HFFc6 (cell line): ENCODE data around the gene TEX14. TPM values are rescaled to one million over a fixed set of nuclear protein-coding genes. Genes with fewer than 3 reads are reported as not detected.

ENCODE experiments used
- DNase-seq: peaks from one replicate; pipeline ENCODE4 v3.0.0-alpha.2; 2018
- H3K27ac Mint-ChIP-seq: 2 replicates; pipeline ENCODE4 v1.8.0; 2020; ENCODE audit warnings: mild to moderate bottlenecking, mixed read lengths
- H3K27me3 Mint-ChIP-seq: 2 replicates; pipeline ENCODE4 v1.8.0; 2021; ENCODE audit warnings: mild to moderate bottlenecking, moderate library complexity, mixed read lengths; ENCODE audit not compliant: insufficient read depth
- H3K36me3 Mint-ChIP-seq: 2 replicates; pipeline ENCODE4 v1.8.0; 2021; ENCODE audit warnings: low read depth, mixed read lengths
- H3K4me1 Mint-ChIP-seq: 2 replicates; pipeline ENCODE4 v1.8.0; 2020; ENCODE audit warnings: low read depth, mixed read lengths
- H3K4me3 Mint-ChIP-seq: 2 replicates; pipeline ENCODE4 v1.8.0; 2020; ENCODE audit warnings: mild to moderate bottlenecking, moderate library complexity, mixed read lengths
- H3K9me3 Mint-ChIP-seq: 2 replicates; pipeline ENCODE4 v1.8.0; 2020; ENCODE audit warnings: mild to moderate bottlenecking, mixed read lengths
- total RNA-seq, 6 experiments: library from RNA; stranded (reverse); fragmentation: NEBNext Ultra II Directional; extraction: Animal tissue kit (Norgen Biotek cat#: 25700); gene quantifications; 2 replicates in 1 of 6; 3 replicates in 5 of 6; pipeline ENCODE4 v1.2.3, GENCODE V29; 2021
- TF ChIP-seq, protein P1 (sequence below): fragments of 200-600 bp; sonication (generic); IDR thresholded peaks from 2 replicates; pipeline ENCODE4 v1.5.0; 2021; ENCODE audit warnings: antibody characterized with exemption, mild to moderate bottlenecking

The TEX14 gene
- total RNA-seq, 6 experiments from 2014 or later: 0.20 TPM; not detected in 5

DNA sequence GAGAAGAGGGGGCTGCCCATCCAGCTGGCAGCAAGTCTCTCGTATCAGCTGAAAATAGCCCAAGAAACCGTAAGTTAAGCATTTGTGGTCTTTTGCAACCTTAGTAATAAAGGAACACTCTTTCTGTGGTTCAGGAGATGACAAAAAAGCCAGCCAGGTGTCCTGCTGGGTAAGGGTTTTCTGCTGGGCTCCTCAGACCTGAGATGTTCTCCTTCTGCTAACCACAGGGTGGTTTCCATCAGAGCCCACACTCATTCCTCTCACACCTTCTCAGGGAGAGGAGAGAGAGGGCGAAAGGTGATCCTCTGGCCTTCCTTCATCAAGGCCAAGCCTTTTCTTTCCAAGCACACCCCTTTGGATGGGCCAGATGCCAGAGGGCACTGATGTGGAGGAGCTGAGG lies 70.7 kb downstream of the TEX14 start:
- Mint-ChIP-seq H3K4me1 (no peaks in the 10 kb centered on the region), H3K27ac (no peak overlapping the region), H3K4me3 (no peak overlapping the region), H3K9me3 (no peaks in the 10 kb centered on the region), H3K27me3 (peaks cover 7% of the 10 kb centered on the region), H3K36me3 (no peaks in the 10 kb centered on the region)
- DNase-seq: no peak
- TF ChIP-seq, protein P1, sequence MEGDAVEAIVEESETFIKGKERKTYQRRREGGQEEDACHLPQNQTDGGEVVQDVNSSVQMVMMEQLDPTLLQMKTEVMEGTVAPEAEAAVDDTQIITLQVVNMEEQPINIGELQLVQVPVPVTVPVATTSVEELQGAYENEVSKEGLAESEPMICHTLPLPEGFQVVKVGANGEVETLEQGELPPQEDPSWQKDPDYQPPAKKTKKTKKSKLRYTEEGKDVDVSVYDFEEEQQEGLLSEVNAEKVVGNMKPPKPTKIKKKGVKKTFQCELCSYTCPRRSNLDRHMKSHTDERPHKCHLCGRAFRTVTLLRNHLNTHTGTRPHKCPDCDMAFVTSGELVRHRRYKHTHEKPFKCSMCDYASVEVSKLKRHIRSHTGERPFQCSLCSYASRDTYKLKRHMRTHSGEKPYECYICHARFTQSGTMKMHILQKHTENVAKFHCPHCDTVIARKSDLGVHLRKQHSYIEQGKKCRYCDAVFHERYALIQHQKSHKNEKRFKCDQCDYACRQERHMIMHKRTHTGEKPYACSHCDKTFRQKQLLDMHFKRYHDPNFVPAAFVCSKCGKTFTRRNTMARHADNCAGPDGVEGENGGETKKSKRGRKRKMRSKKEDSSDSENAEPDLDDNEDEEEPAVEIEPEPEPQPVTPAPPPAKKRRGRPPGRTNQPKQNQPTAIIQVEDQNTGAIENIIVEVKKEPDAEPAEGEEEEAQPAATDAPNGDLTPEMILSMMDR: no peak

DNA sequence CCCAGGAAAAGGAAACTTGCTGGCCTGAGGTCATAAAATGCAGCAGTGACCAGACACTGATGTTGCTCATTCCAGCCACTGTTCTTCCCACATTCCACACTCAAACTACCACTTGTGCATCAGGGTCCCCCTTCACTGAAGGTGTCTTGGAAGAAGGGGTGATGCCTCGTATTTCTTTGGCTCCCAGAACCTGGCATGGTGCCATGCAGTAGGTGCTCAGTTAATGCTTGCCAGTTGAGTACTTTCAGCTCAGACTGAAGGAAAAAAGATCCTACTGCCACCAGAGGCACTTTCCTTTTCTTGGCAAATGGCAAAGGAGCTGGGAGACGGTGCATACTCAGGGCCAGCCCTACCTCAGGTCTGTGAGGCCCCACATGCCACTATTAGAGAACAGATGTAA lies 73.5 kb downstream of the TEX14 start:
- Mint-ChIP-seq H3K27me3 (peaks cover 14% of the 10 kb centered on the region), H3K9me3 (no peaks in the 10 kb centered on the region), H3K27ac (no peak overlapping the region), H3K4me3 (no peak overlapping the region), H3K36me3 (no peaks in the 10 kb centered on the region), H3K4me1 (no peaks in the 10 kb centered on the region)
- DNase-seq: no peak
- TF ChIP-seq, protein P1: no peak

DNA sequence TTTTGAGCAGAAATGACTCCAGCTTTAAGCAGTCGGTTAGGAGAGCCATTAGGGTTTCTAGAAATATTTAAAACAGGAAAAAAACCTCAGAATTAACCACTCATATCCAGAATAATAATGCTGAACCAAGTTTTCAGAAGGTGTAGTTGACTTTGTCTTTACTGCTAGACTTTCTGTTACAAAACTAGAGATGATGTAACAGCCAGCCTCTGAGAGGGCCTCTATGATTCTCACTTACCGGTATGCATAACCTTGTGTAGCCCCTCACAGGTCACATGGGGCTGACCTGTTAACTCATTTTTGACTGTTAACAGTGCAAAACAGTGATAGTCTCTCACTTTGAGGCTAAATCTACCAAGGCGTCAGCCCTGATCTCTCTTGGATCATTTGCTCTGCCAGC lies 74.3 kb downstream of the TEX14 start:
- H3K27me3 Mint-ChIP-seq: peaks cover 16% of the 10 kb centered on the region

DNA sequence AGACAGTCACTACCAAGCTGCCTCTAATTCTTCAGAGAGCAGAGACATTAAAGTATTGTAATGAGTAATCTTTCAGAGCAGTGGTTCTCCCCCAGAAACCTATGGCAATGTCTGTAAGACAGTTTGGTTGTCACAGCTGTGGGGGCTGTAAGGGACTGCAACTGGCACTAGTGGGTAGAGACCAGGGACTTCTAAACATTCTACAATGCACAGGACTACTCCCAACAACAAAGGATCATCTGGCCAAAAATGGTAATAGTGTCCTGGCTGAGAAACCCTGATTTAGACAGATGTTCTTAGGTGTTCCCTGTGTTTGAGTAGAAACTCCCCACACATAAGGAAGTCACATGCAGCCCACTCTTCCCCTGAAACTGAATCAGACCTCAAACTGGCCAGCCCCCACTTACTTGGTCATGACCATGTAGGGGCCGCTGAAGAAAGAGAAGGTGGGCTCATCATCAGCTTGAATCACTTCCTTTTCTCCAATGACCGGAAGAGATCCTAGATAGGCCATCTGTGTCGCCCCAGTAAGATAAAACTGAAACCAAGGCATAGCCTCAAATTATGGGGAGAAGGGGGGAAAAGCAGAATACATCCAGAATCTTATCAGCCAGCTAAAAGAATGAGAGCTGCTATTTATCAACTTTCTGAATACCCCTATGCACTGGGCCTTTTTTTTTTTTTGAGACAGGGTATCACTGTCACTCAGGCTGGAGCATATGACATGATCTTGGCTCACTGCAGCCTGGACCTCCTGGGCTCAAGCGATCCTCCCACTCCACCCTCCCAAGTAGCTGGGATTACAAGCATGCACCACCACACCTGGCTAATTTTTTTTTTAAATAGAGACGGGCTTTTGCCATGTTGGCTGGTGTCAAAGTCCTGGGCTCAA lies 75.8 kb downstream of the TEX14 start:
- H3K27ac Mint-ChIP-seq: no peak overlapping the region
- no peaks in the 10 kb centered on the region for H3K9me3 Mint-ChIP-seq
- TF ChIP-seq, protein P1: no peak
- peaks cover 16% of the 10 kb centered on the region for H3K27me3 Mint-ChIP-seq
- no peak overlapping the region for H3K4me3 Mint-ChIP-seq
- no peak for DNase-seq
- no peaks in the 10 kb centered on the region for H3K4me1 Mint-ChIP-seq
- no peaks in the 10 kb centered on the region for H3K36me3 Mint-ChIP-seq

More for the DNA sequence above, 74.3 kb downstream of the TEX14 start:
- Mint-ChIP-seq H3K9me3 (no peaks in the 10 kb centered on the region), H3K27ac (no peak overlapping the region), H3K4me1 (no peaks in the 10 kb centered on the region), H3K4me3 (no peak overlapping the region), H3K36me3 (no peaks in the 10 kb centered on the region)
- DNase-seq: no peak
- TF ChIP-seq, protein P1: no peak

DNA sequence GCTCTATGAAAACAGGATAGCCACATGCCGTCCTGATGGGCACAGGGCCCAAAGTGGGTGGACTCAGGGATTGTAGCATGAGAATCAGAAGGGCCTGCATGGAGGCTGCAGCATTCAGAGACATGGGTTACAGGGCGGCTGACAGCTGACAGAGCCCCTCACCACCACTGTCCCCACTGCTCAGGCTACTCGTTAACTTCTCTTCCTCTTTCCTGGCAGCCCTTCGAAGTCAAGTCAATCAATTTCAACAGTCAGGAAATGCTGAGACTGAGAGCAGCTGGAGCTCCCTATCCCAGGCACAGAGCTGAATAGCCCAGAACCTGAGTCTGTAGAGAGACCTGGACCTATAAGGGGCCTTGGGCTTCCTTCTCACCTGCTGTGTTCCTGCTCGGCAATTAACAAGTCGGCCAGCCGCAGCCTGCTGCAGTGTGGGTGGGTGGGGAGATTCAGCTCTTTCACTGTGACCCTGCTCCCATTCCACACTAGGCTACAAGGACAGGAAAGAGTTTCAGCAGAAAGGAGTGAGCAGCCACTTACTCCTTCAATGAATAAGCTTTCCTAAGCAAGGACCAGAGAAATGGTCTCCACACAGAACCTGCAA lies 76.9 kb downstream of the TEX14 start:
- Mint-ChIP-seq H3K36me3 (no peaks in the 10 kb centered on the region), H3K4me3 (no peak overlapping the region), H3K4me1 (no peaks in the 10 kb centered on the region), H3K27me3 (peaks cover 16% of the 10 kb centered on the region), H3K27ac (no peak overlapping the region), H3K9me3 (no peaks in the 10 kb centered on the region)
- TF ChIP-seq, protein P1: no peak
- DNase-seq: no peak
